Motor neuron (in vitro differentiated cells): ENCODE measurements around the gene CACNG6. TPM values are rescaled to one million over a fixed set of nuclear protein-coding genes. Genes with fewer than 3 reads are reported as not detected.

Source experiments
- ATAC-seq, 8 experiments: fragments of 200-7000 bp; cut with Tn5 transposase; replicated peaks in 6 of 8; 2 replicates each; pipeline ENCODE4 v1.8.0; 2021; ENCODE audit warnings: mild to moderate bottlenecking in 8 of 8, moderate library complexity in 8 of 8
- H3K27ac ChIP-seq, 2 donors: fragments of 250-450 bp; sonication (Bioruptor Pico); 2 replicates each; pipeline ENCODE4 v1.9.0; 2021; ENCODE audit warnings: antibody characterized with exemption in 2 of 2, mild to moderate bottlenecking in 2 of 2, moderate library complexity in 1 of 2
- H3K4me1 ChIP-seq, 2 donors: fragments of 250-450 bp; sonication (Bioruptor Pico); replicated peaks in 1 of 2; 2 replicates each; pipeline ENCODE4 v1.6.1; 2021; ENCODE audit warnings: antibody characterized with exemption in 2 of 2, mild to moderate bottlenecking in 2 of 2, moderate library complexity in 1 of 2
- H3K4me3 ChIP-seq, 5 donors: fragments of 250-450 bp; sonication (Bioruptor Pico); 2 replicates each; pipeline ENCODE4 v1.9.0; 2021; ENCODE audit warnings: antibody characterized with exemption in 5 of 5, mild to moderate bottlenecking in 5 of 5, moderate library complexity in 4 of 5
- WGBS, 10 experiments: fragments of 450-650 bp; shearing (Covaris generic); methylation state at CpG; one replicate each; pipeline ENCODE4 v1.0.0; 2022; 5-methylcytosine and 5-hydroxymethylcytosine counted together
- in situ Hi-C, 9 experiments: fragments of 400-800 bp; cut with MboI; loops; one replicate each; pipeline ENCODE4 v1.15.0; 2021; ENCODE audit warnings: low sequenced_read_pairs in 9 of 9, low pct_unique_long_range_greater_than_20kb in 2 of 9; ENCODE audit not compliant: unreplicated experiment in 9 of 9
- total RNA-seq, 8 experiments: library from RNA; unstranded; fragments of 300-600 nt; gene quantifications; 2 replicates each; pipeline versions ENCODE4 v1.2.3 to v1.2.4, GENCODE V29; 2022

Gene CACNG6
- total RNA-seq, 8 experiments from 2014 or later, result 0.15 to 2.2 (median 1.0) TPM; not detected in 1

GRCh38 chr19:53992815-53993214, 1.4 kb downstream of the CACNG6 start:
- no peak for ATAC-seq
- in situ Hi-C loops, result no loop called here
- Histone ChIP-seq H3K4me3 (no peak overlapping the region), H3K27ac (no peak overlapping the region), H3K4me1 (peaks cover 9 to 20% of the 10 kb centered on the region in 2 donors)
- WGBS, 10 experiments, result no CpG with 5 or more reads among the region's 43 CpGs

- ATAC-seq, result no peak
- Histone ChIP-seq H3K27ac (no peak overlapping the region), H3K4me1 (peaks cover 9 to 20% of the 10 kb centered on the region in 2 donors), H3K4me3 (no peak overlapping the region)
- WGBS, 10 experiments, result 100% methylated on average over 1 of the region's 3 CpGs; no CpG with 5 or more reads in 9 of the 10 experiments
- in situ Hi-C loops, result no loop called here
Observed at GRCh38 chr19:53993448-53993847, 2.0 kb downstream of the CACNG6 start.

- Histone ChIP-seq H3K27ac (no peak overlapping the region), H3K4me1 (peaks cover 5 to 14% of the 10 kb centered on the region in 2 donors), H3K4me3 (no peak overlapping the region)
- 0 to 100% (median 42%) methylated on average over 1 to 5 of the region's 5 CpGs; no CpG with 5 or more reads in 3 of the 10 experiments for WGBS, 10 experiments
- in situ Hi-C loops, result no loop called here
- ATAC-seq, result no peak
Observed at GRCh38 chr19:53994811-53995210, 3.4 kb downstream of the CACNG6 start.

GRCh38 chr19:53998223-53998622, 6.8 kb downstream of the CACNG6 start:
- in situ Hi-C loops, result no loop called here
- no peak for ATAC-seq
- H3K4me3 ChIP-seq, result no peak overlapping the region
- no peak overlapping the region for H3K27ac ChIP-seq
- peaks cover 0 to 2% of the 10 kb centered on the region in 2 donors for H3K4me1 ChIP-seq
- WGBS, 10 experiments, result 29 to 100% (median 60%) methylated on average over 1 to 6 of the region's 7 CpGs; no CpG with 5 or more reads in 3 of the 10 experiments

- H3K27ac ChIP-seq, result no peak overlapping the region
- in situ Hi-C loops, result loop anchor here in 4 of 9 experiments (25.0 kb wide), 2 partner anchors 162 to 187 kb away; partner anchors contain the start of gene NLRP12 (in 1 of the 4)
- H3K4me1 ChIP-seq, result peaks cover 0 to 2% of the 10 kb centered on the region in 2 donors
- ATAC-seq, result no peak
- H3K4me3 ChIP-seq, result no peak overlapping the region
- WGBS, 10 experiments, result 21 to 92% (median 55%) methylated on average over 2 to 5 of the region's 5 CpGs; no CpG with 5 or more reads in 6 of the 10 experiments
Observed at GRCh38 chr19:53999694-54000093, 8.3 kb downstream of the CACNG6 start.

- WGBS, 10 experiments, result 0 to 100% (median 83%) methylated on average over 1 to 2 of the region's 2 CpGs; no CpG with 5 or more reads in 5 of the 10 experiments
- in situ Hi-C loops, result loop anchor here in 4 of 9 experiments (25.0 kb wide), 2 partner anchors 164 to 189 kb away; partner anchors contain the start of gene NLRP12 (in 1 of the 4)
- Histone ChIP-seq H3K27ac (no peak overlapping the region), H3K4me1 (peaks cover 0 to 2% of the 10 kb centered on the region in 2 donors), H3K4me3 (no peak overlapping the region)
- ATAC-seq, result no peak
Observed at GRCh38 chr19:54001496-54001895, 10.1 kb downstream of the CACNG6 start.

GRCh38 chr19:54002495-54003315, 11.3 kb downstream of the CACNG6 start:
- peak in 1 of 8 experiments; percentile 33 for ATAC-seq
- Histone ChIP-seq H3K27ac (no peak overlapping the region), H3K4me1 (peaks cover 0 to 2% of the 10 kb centered on the region in 2 donors), H3K4me3 (no peak overlapping the region)
- WGBS, 10 experiments, result 46 to 83% (median 72%) methylated on average over 2 to 9 of the region's 10 CpGs
- in situ Hi-C loops, result loop anchor here in 4 of 9 experiments (25.0 kb wide), 2 partner anchors 165 to 190 kb away; partner anchors contain the start of gene NLRP12 (in 1 of the 4)

GRCh38 chr19:54009440-54009839, 18.0 kb downstream of the CACNG6 start:
- no peak overlapping the region for H3K27ac ChIP-seq
- no peak overlapping the region for H3K4me3 ChIP-seq
- 0 to 100% (median 89%) methylated on average over 1 to 8 of the region's 8 CpGs; no CpG with 5 or more reads in 1 of the 10 experiments for WGBS, 10 experiments
- in situ Hi-C loops, result loop anchor here in 4 of 9 experiments (25.0 kb wide), 2 partner anchors 172 to 197 kb away; partner anchors contain the start of gene NLRP12 (in 1 of the 4)
- peaks cover 0 to 2% of the 10 kb centered on the region in 2 donors for H3K4me1 ChIP-seq
- no peak for ATAC-seq

GRCh38 chr19:54010474-54010873, 19.0 kb downstream of the CACNG6 start:
- WGBS, 10 experiments, result 33 to 100% (median 90%) methylated on average over 1 to 6 of the region's 6 CpGs; no CpG with 5 or more reads in 3 of the 10 experiments
- in situ Hi-C loops, result loop anchor here in 4 of 9 experiments (25.0 kb wide), 2 partner anchors 173 to 198 kb away; partner anchors contain the start of gene NLRP12 (in 1 of the 4)

GRCh38 chr19:54011507-54012211, 20.2 kb downstream of the CACNG6 start:
- Histone ChIP-seq H3K4me1 (peaks cover 0 to 2% of the 10 kb centered on the region in 2 donors), H3K4me3 (no peak overlapping the region), H3K27ac (no peak overlapping the region)
- in situ Hi-C loops, result loop anchor here in 4 of 9 experiments (25.0 kb wide), 2 partner anchors 174 to 199 kb away; partner anchors contain the start of gene NLRP12 (in 1 of the 4)
- WGBS, 10 experiments, result 25 to 100% (median 59%) methylated on average over 2 to 17 of the region's 36 CpGs; no CpG with 5 or more reads in 1 of the 10 experiments
- no peak for ATAC-seq

More at GRCh38 chr19:54010474-54010873, 19.0 kb downstream of the CACNG6 start:
- no peak for ATAC-seq
- Histone ChIP-seq H3K27ac (no peak overlapping the region), H3K4me1 (peaks cover 0 to 2% of the 10 kb centered on the region in 2 donors), H3K4me3 (no peak overlapping the region)

GRCh38 chr19:54013866-54014265, 22.4 kb downstream of the CACNG6 start:
- in situ Hi-C loops, result loop anchor here in 4 of 9 experiments (25.0 kb wide), 2 partner anchors 177 to 202 kb away; partner anchors contain the start of gene NLRP12 (in 1 of the 4)
- no peak overlapping the region for H3K4me3 ChIP-seq
- 0 to 100% (median 75%) methylated on average over 1 to 8 of the region's 8 CpGs; no CpG with 5 or more reads in 1 of the 10 experiments for WGBS, 10 experiments
- peaks cover 0 to 2% of the 10 kb centered on the region in 2 donors for H3K4me1 ChIP-seq
- ATAC-seq, result no peak
- H3K27ac ChIP-seq, result no peak overlapping the region

- no peak overlapping the region for H3K4me3 ChIP-seq
- H3K27ac ChIP-seq, result no peak overlapping the region
- in situ Hi-C loops, result loop anchor here in 4 of 9 experiments (25.0 kb wide), 2 partner anchors 178 to 203 kb away; partner anchors contain the start of gene NLRP12 (in 1 of the 4)
- H3K4me1 ChIP-seq, result peaks cover 0 to 4% of the 10 kb centered on the region in 2 donors
- ATAC-seq, result peak in 1 of 8 experiments; percentile 64
- WGBS, 10 experiments, result 0 to 93% (median 55%) methylated on average over 3 to 13 of the region's 19 CpGs; no CpG with 5 or more reads in 4 of the 10 experiments
Observed at GRCh38 chr19:54014920-54015560, 23.6 kb downstream of the CACNG6 start.
